TTC549 (cell line): Measurements from ENCODE around the gene SLC10A2.
"Not testable (repeated sequence)": the region's sequence is repeated elsewhere in the genome, so short reads cannot be mapped to it uniquely, and the experiment has no call there.

Experiments
- FAIRE-seq: peaks from 2 replicates; lab custom pipeline; 2012; peaks lifted over from hg19 to GRCh38; lab: Jason Lieb, UNC

Gene SLC10A2

GRCh38 chr13:103066079-103066780, at the start of gene SLC10A2:
Gene SLC10A2, minus strand, starts transcription at chr13:103066417. Its CDS starts 168 bp downstream, at chr13:103066249.
- FAIRE-seq = no peak

- FAIRE-seq = no peak
Observed at GRCh38 chr13:103107580-103107979, 41.4 kb upstream of the SLC10A2 start.

GRCh38 chr13:103104340-103104739, 38.1 kb upstream of the SLC10A2 start:
- FAIRE-seq = no peak

GRCh38 chr13:103103456-103103855, 37.2 kb upstream of the SLC10A2 start:
- not testable (repeated sequence) for FAIRE-seq

- no peak for FAIRE-seq
Observed at GRCh38 chr13:103102482-103102881, 36.3 kb upstream of the SLC10A2 start.

GRCh38 chr13:103101901-103102300, 35.7 kb upstream of the SLC10A2 start:
- no peak for FAIRE-seq

GRCh38 chr13:103101500-103101899, 35.3 kb upstream of the SLC10A2 start:
- FAIRE-seq = no peak

GRCh38 chr13:103100830-103101229, 34.6 kb upstream of the SLC10A2 start:
- FAIRE-seq = no peak

GRCh38 chr13:103099722-103100293, 33.6 kb upstream of the SLC10A2 start:
- no peak for FAIRE-seq

- FAIRE-seq = no peak
Observed at GRCh38 chr13:103098535-103098934, 32.3 kb upstream of the SLC10A2 start.

GRCh38 chr13:103097366-103097928, 31.2 kb upstream of the SLC10A2 start:
- FAIRE-seq = no peak

- FAIRE-seq = not testable (repeated sequence)
Observed at GRCh38 chr13:103093649-103094048, 27.4 kb upstream of the SLC10A2 start.

GRCh38 chr13:103087275-103087674, 21.1 kb upstream of the SLC10A2 start:
- FAIRE-seq = no peak

- FAIRE-seq = no peak
Observed at GRCh38 chr13:103081435-103081834, 15.2 kb upstream of the SLC10A2 start.

- no peak for FAIRE-seq
Observed at GRCh38 chr13:103078158-103078557, 11.9 kb upstream of the SLC10A2 start.

GRCh38 chr13:103068836-103069235, 2.6 kb upstream of the SLC10A2 start:
- FAIRE-seq = no peak

GRCh38 chr13:103067751-103068555, 1.7 kb upstream of the SLC10A2 start:
- FAIRE-seq = no peak

- no peak for FAIRE-seq
Observed at GRCh38 chr13:103066781-103067345, 646 bp upstream of the SLC10A2 start.

- FAIRE-seq = no peak
Observed at GRCh38 chr13:103063376-103063775, 2.8 kb downstream of the SLC10A2 start.

GRCh38 chr13:103062079-103062478, 4.1 kb downstream of the SLC10A2 start:
- no peak for FAIRE-seq

- FAIRE-seq = no peak
Observed at GRCh38 chr13:103056008-103056407, 10.2 kb downstream of the SLC10A2 start.

- FAIRE-seq = no peak
Observed at GRCh38 chr13:103055166-103055565, 11.1 kb downstream of the SLC10A2 start.

GRCh38 chr13:103046676-103047075, 19.5 kb downstream of the SLC10A2 start:
- FAIRE-seq = no peak
